ENCODE measurements around the gene ALDH3B1.

DNA sequence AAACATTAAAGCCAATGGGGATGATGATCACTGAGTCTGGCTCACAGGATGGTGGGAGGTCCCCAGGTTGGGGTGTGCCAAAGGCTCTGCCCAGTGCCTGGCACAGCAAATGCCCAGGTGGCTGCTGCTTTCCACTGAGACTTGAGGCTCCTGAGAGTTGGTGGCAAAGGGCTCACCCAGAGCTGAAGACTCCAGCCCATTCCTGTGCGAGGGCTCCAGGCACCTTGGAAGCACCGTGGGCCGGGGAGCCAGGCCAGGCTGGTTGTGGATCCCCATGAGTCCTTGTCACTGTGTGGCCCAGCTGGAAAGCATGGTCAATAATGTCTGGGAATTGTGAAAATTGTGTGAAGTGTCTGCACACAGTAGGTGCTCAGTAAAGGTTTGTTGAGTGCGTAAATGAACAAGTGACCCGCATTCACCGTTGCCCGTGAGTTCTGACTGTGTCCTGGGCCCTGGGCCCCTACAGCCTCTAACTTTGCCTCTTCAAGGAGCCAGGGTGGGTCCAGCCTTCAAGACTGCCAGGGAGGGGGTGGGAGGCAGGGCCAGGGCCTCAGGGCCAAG, 3.4 kb upstream of the ALDH3B1 start:
- TF ChIP-seq FOXK2 (IDR thresholded peaks at IDR 0.05) (no peak), ELF4 (IDR thresholded peaks at IDR 0.05) (no peak), ARNT (IDR thresholded peaks at IDR 0.05) (no peak)

Data from HEK293T (cell line).